Heart left ventricle (tissue), 13 donors: ENCODE results near the gene MCM10.

Experiments used
- CTCF ChIP-seq, 12 donors: fragments of 200-600 bp; sonication (generic) in 4 of 12; IDR thresholded peaks; one replicate each; pipeline versions ENCODE4 v1.5.0 to v1.8.0; 2018 to 2022; ENCODE audit warnings: antibody characterized with exemption in 12 of 12, mild to moderate bottlenecking in 5 of 12
- POLR2A ChIP-seq, 2 donors: fragments of 450-650 bp; IDR thresholded peaks; one replicate each; pipeline ENCODE4 v1.6.1; 2017; ENCODE audit warnings: antibody characterized with exemption in 2 of 2, mild to moderate bottlenecking in 2 of 2, moderate library complexity in 2 of 2
- donor health status: ischemic (EF 13 %, LVEDD 7.1; RV severe dilation, severe dysfunction).
- donor health status: DM: no; HTN: yes; CAD: no.
- donor health status: DM: no; HTN: no; CAD: no.
- donor health status: ischemic (EF 25% LVEDD 6.9; RV normal size, moderate dysfunction).
- donor health status: ischemic (EF 25% LVEDD 5.7; RV mildly dilated, moderate dysfunction).
- donor health status: ischemic (EF 35%, LVEDD 5.7; RV mildly dilated, moderate dysfunction).
- donor health status: nonischemic (EF 11% LVEDD 7.7; RV severe dilation, severe dysfunction).
- donor health status: DM: yes; HTN: yes; CAD: no.
- donor health status: PGD.
- donor health status: ischemic (EF 29% LVEDD 5.4; RV normal size, mild dysfunction).
- donor health status: nonischemic (EF 23%, LVEDD 6.1; RV moderate dilation, normal function).

GRCh38 chr10:13231808-13232207 lies 70.5 kb downstream of the MCM10 start:
- TF ChIP-seq CTCF (IDR thresholded peaks at IDR 0.05), result no peak
- TF ChIP-seq POLR2A (IDR thresholded peaks at IDR 0.05), result no peak
